ENCODE data around the gene MGAT1.

The MGAT1 gene

DNA sequence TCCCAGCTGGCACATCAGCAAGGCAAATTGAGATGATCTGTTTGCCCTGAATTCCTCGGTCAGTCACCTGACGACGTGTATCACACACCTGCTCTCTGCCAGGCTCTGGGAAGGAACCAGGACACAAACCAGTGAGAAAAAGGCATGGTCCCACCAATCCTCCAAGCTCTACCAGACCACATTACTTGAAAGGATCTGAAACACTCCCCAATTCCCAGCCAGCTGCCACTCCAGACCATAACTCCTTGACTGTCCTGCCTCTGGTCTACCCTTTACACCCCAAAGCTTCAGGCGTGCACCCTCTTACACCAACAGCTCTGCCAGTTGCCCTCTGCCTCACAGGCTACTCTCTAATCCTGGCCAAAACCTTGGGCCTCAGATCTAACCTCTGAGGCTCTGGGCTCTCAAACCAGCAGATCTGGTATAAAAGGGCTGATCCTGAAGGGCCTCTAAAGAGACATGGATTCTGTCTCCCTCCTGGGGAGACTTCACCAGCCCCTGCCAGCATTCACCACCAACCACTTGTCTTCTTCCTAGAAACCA lies 6.8 kb downstream of the MGAT1 start:
- Histone ChIP-seq H3K4me3 (ENCODE audit: low read length) (no peak overlapping the region), H3K9ac (ENCODE audit: low read length) (no peak overlapping the region), H3K79me2 (ENCODE audit: low read length) (peaks cover 93% of the 10 kb centered on the region), H3K36me3 (replicated peaks; ENCODE audit: low read depth, low read length) (peaks cover 38% of the 10 kb centered on the region), H3K27me3 (ENCODE audit: low read depth, low read length) (no peaks in the 10 kb centered on the region), H2AFZ (ENCODE audit: low read depth, low read length) (no peak overlapping the region), H3K27ac (ENCODE audit: low read length) (no peak overlapping the region), H3K4me2 (ENCODE audit: low read length) (no peak overlapping the region), H4K20me1 (ENCODE audit: insufficient read depth, low read length) (peaks cover 68% of the 10 kb centered on the region), H3K9me3 (ENCODE audit: insufficient read depth, low read length) (no peaks in the 10 kb centered on the region), H3K4me1 (ENCODE audit: low read length) (peaks cover 9% of the 10 kb centered on the region)
- TF ChIP-seq, protein P1, sequence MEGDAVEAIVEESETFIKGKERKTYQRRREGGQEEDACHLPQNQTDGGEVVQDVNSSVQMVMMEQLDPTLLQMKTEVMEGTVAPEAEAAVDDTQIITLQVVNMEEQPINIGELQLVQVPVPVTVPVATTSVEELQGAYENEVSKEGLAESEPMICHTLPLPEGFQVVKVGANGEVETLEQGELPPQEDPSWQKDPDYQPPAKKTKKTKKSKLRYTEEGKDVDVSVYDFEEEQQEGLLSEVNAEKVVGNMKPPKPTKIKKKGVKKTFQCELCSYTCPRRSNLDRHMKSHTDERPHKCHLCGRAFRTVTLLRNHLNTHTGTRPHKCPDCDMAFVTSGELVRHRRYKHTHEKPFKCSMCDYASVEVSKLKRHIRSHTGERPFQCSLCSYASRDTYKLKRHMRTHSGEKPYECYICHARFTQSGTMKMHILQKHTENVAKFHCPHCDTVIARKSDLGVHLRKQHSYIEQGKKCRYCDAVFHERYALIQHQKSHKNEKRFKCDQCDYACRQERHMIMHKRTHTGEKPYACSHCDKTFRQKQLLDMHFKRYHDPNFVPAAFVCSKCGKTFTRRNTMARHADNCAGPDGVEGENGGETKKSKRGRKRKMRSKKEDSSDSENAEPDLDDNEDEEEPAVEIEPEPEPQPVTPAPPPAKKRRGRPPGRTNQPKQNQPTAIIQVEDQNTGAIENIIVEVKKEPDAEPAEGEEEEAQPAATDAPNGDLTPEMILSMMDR (IDR thresholded peaks at IDR 0.05; ENCODE audit: low read depth, low read length): no peak
- no peak for TF ChIP-seq EZH2phosphoT487 (IDR thresholded peaks at IDR 0.05; ENCODE audit: low read depth)

GRCh38 chr5:180792965-180793287 lies 9.7 kb downstream of the MGAT1 start:
- no peaks in the 10 kb centered on the region for H3K9me3 ChIP-seq (ENCODE audit: insufficient read depth, low read length)
- H3K27ac ChIP-seq (ENCODE audit: low read length): no peak overlapping the region
- peaks cover 39% of the 10 kb centered on the region for H4K20me1 ChIP-seq (ENCODE audit: insufficient read depth, low read length)
- peaks cover 9% of the 10 kb centered on the region for H3K4me1 ChIP-seq (ENCODE audit: low read length)
- H3K27me3 ChIP-seq (ENCODE audit: low read depth, low read length): no peaks in the 10 kb centered on the region
- no peak overlapping the region for H3K4me3 ChIP-seq (ENCODE audit: low read length)
- H3K4me2 ChIP-seq (ENCODE audit: low read length): no peak overlapping the region
- peaks cover 37% of the 10 kb centered on the region for H3K36me3 ChIP-seq (replicated peaks; ENCODE audit: low read depth, low read length)
- no peak overlapping the region for H2AFZ ChIP-seq (ENCODE audit: low read depth, low read length)
- peaks cover 65% of the 10 kb centered on the region for H3K79me2 ChIP-seq (ENCODE audit: low read length)
- H3K9ac ChIP-seq (ENCODE audit: low read length): no peak overlapping the region
- TF ChIP-seq, protein P1 (IDR thresholded peaks at IDR 0.05; ENCODE audit: low read depth, low read length): no peak
- TF ChIP-seq EZH2phosphoT487 (IDR thresholded peaks at IDR 0.05; ENCODE audit: low read depth): no peak

- TF ChIP-seq, protein P1 (IDR thresholded peaks at IDR 0.05; ENCODE audit: low read depth, low read length): no peak
- no peak for TF ChIP-seq EZH2phosphoT487 (IDR thresholded peaks at IDR 0.05; ENCODE audit: low read depth)
- no peaks in the 10 kb centered on the region for H3K9me3 ChIP-seq (ENCODE audit: insufficient read depth, low read length)
- H3K9ac ChIP-seq (ENCODE audit: low read length): no peak overlapping the region
- peaks cover 37% of the 10 kb centered on the region for H3K36me3 ChIP-seq (replicated peaks; ENCODE audit: low read depth, low read length)
- no peak overlapping the region for H3K4me2 ChIP-seq (ENCODE audit: low read length)
- H4K20me1 ChIP-seq (ENCODE audit: insufficient read depth, low read length): peaks cover 34% of the 10 kb centered on the region
- H3K4me1 ChIP-seq (ENCODE audit: low read length): peaks cover 9% of the 10 kb centered on the region
- no peak overlapping the region for H2AFZ ChIP-seq (ENCODE audit: low read depth, low read length)
- peaks cover 60% of the 10 kb centered on the region for H3K79me2 ChIP-seq (ENCODE audit: low read length)
- no peaks in the 10 kb centered on the region for H3K27me3 ChIP-seq (ENCODE audit: low read depth, low read length)
- H3K4me3 ChIP-seq (ENCODE audit: low read length): no peak overlapping the region
- H3K27ac ChIP-seq (ENCODE audit: low read length): no peak overlapping the region
Measured at GRCh38 chr5:180792287-180792964, 10.2 kb downstream of the MGAT1 start.

GRCh38 chr5:180791611-180792213 lies 10.9 kb downstream of the MGAT1 start:
- Histone ChIP-seq H3K4me3 (ENCODE audit: low read length) (no peak overlapping the region), H3K4me1 (ENCODE audit: low read length) (peaks cover 9% of the 10 kb centered on the region), H3K36me3 (replicated peaks; ENCODE audit: low read depth, low read length) (peaks cover 37% of the 10 kb centered on the region), H3K79me2 (ENCODE audit: low read length) (peaks cover 54% of the 10 kb centered on the region), H2AFZ (ENCODE audit: low read depth, low read length) (no peak overlapping the region), H3K4me2 (ENCODE audit: low read length) (no peak overlapping the region), H3K9me3 (ENCODE audit: insufficient read depth, low read length) (no peaks in the 10 kb centered on the region), H3K27me3 (ENCODE audit: low read depth, low read length) (no peaks in the 10 kb centered on the region), H3K9ac (ENCODE audit: low read length) (no peak overlapping the region), H4K20me1 (ENCODE audit: insufficient read depth, low read length) (peaks cover 27% of the 10 kb centered on the region), H3K27ac (ENCODE audit: low read length) (no peak overlapping the region)
- TF ChIP-seq EZH2phosphoT487 (IDR thresholded peaks at IDR 0.05; ENCODE audit: low read depth): no peak

Measured in OCI-LY3 (cell line).